Osteocyte (in vitro differentiated cells): ENCODE data around the gene PRDM10. TPM values are rescaled to one million over a fixed set of nuclear protein-coding genes. Genes with fewer than 3 reads are reported as not detected.
A peak's percentile ranks its signal among the peaks of the same experiment; 100 is the strongest.

ENCODE experiments used
- DNase-seq: peaks from one replicate; pipeline ENCODE4 v3.0.0; 2021; ENCODE audit warnings: mixed read lengths; ENCODE audit not compliant: unreplicated experiment; ENCODE audit errors: extremely low spot score
- H3K27ac Mint-ChIP-seq: one replicate; pipeline ENCODE4 v1.8.0; 2021; ENCODE audit warnings: mild to moderate bottlenecking, mixed read lengths; ENCODE audit not compliant: unreplicated experiment
- H3K27me3 Mint-ChIP-seq: one replicate; pipeline ENCODE4 v1.8.0; 2021; ENCODE audit warnings: mixed read lengths; ENCODE audit not compliant: unreplicated experiment
- H3K36me3 Mint-ChIP-seq: one replicate; pipeline ENCODE4 v1.8.0; 2021; ENCODE audit warnings: mixed read lengths; ENCODE audit not compliant: unreplicated experiment
- H3K4me1 Mint-ChIP-seq: one replicate; pipeline ENCODE4 v1.8.0; 2021; ENCODE audit warnings: mixed read lengths; ENCODE audit not compliant: unreplicated experiment
- H3K4me3 Mint-ChIP-seq: one replicate; pipeline ENCODE4 v1.8.0; 2021; ENCODE audit warnings: mild to moderate bottlenecking, moderate library complexity, mixed read lengths; ENCODE audit not compliant: unreplicated experiment
- H3K9me3 Mint-ChIP-seq: one replicate; pipeline ENCODE4 v1.8.0; 2021; ENCODE audit warnings: mixed read lengths; ENCODE audit not compliant: unreplicated experiment
- total RNA-seq: library from RNA; stranded (reverse); gene quantifications from 2 replicates; pipeline ENCODE4 v1.2.1, GENCODE V29; 2021
- TF ChIP-seq, protein P1 (sequence below): fragments of 200-600 bp; sonication (generic); IDR thresholded peaks from 2 replicates; pipeline ENCODE4 v1.5.0; 2021; ENCODE audit warnings: antibody characterized with exemption, mild to moderate bottlenecking, moderate library complexity

PRDM10 gene
- total RNA-seq, 1 donor from 2014 or later, result 15.3 TPM

DNA sequence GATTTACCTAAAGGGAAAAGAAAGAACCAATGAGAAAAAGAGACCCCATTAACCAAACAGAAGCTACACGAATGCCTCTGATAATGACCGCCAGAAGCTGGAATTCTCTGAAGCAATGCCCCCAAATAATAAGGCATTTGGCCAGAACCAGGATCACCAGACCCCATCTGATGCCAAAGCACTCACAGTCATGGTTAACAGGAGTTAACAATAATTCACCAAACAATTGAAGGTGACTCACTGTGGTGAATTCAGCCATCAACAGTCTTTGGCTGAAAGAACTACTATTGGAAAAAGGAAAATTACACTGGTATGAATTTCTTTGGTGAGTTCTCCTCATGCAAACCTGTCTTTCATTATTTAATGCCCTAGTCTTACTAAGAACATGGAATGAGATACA is 85.4 kb downstream of the PRDM10 start:
- H3K27me3 Mint-ChIP-seq, result no peaks in the 10 kb centered on the region
- TF ChIP-seq, protein P1, sequence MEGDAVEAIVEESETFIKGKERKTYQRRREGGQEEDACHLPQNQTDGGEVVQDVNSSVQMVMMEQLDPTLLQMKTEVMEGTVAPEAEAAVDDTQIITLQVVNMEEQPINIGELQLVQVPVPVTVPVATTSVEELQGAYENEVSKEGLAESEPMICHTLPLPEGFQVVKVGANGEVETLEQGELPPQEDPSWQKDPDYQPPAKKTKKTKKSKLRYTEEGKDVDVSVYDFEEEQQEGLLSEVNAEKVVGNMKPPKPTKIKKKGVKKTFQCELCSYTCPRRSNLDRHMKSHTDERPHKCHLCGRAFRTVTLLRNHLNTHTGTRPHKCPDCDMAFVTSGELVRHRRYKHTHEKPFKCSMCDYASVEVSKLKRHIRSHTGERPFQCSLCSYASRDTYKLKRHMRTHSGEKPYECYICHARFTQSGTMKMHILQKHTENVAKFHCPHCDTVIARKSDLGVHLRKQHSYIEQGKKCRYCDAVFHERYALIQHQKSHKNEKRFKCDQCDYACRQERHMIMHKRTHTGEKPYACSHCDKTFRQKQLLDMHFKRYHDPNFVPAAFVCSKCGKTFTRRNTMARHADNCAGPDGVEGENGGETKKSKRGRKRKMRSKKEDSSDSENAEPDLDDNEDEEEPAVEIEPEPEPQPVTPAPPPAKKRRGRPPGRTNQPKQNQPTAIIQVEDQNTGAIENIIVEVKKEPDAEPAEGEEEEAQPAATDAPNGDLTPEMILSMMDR, result no peak
- no peak overlapping the region for H3K4me3 Mint-ChIP-seq
- no peak for DNase-seq
- H3K36me3 Mint-ChIP-seq, result peaks cover 26% of the 10 kb centered on the region
- no peak overlapping the region for H3K27ac Mint-ChIP-seq
- no peaks in the 10 kb centered on the region for H3K4me1 Mint-ChIP-seq
- no peaks in the 10 kb centered on the region for H3K9me3 Mint-ChIP-seq

DNA sequence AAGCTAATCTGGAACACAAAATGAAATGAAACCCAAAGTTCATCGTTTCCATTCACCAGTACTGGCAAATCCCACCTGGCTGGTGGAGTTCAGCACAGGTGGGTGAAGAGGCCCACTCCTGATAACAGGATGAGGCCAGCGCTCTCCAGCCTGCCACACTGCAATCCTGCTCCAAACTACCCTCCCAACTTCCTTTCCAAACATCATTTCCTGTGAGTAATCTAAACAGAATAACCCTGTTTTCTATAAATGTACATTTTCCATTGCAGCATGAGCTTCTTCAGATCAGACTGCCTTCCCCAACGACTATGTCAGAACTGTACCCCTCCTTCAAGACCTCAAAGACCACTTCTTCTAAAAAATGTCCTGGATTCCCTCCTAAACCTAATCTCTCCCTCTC is 91.3 kb downstream of the PRDM10 start:
- no peaks in the 10 kb centered on the region for H3K9me3 Mint-ChIP-seq
- peaks cover 41% of the 10 kb centered on the region for H3K36me3 Mint-ChIP-seq
- H3K27ac Mint-ChIP-seq, result peak overlapping the region; percentile 12

DNA sequence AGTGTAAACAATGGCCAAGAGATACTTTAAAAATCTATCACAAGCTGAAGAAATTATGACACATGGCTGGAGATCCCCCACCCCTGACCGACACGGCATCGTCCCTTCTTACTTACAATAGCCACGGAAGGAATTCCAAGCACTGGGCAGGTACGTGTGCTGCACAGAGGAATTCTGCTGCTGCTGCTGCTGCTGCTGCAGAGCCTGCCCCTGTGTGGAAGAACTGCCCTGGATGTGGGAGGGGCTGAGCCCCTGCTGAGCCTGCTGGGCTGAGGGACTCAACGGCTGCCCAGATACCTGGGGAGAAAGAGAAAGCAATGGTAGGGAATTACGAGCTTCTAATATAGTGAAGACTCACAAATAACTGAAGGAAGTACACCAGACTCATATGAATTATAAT is 92.3 kb downstream of the PRDM10 start:
- Mint-ChIP-seq H3K4me1 (peaks cover 3% of the 10 kb centered on the region), H3K4me3 (no peak overlapping the region), H3K36me3 (peaks cover 41% of the 10 kb centered on the region), H3K27me3 (no peaks in the 10 kb centered on the region), H3K27ac (no peak overlapping the region), H3K9me3 (no peaks in the 10 kb centered on the region)
- no peak for DNase-seq
- TF ChIP-seq, protein P1, result no peak

More for the DNA sequence above, 91.3 kb downstream of the PRDM10 start:
- TF ChIP-seq, protein P1, result no peak
- Mint-ChIP-seq H3K4me3 (no peak overlapping the region), H3K4me1 (peaks cover 3% of the 10 kb centered on the region), H3K27me3 (no peaks in the 10 kb centered on the region)
- no peak for DNase-seq

DNA sequence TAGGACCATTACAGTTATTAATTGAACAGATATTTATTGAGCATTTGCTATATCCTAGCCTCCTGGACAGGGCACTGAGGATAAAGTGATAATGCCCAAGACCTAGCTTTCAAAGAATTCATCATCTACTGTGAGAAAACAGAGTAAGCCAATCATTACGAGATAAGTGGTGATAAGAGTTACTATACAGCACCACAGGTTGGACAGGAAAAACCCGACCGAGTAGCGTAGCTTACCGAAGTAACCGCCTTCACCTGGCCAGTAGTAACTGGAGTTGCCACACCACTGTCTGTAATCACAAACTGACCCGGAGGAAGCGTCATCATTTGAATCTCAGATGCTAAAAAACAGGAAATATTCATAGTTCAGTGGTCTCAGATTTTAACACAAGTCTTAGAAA is 97.2 kb downstream of the PRDM10 start:
- H3K36me3 Mint-ChIP-seq, result peaks cover 45% of the 10 kb centered on the region
- H3K27me3 Mint-ChIP-seq, result no peaks in the 10 kb centered on the region
- H3K9me3 Mint-ChIP-seq, result no peaks in the 10 kb centered on the region
- no peak overlapping the region for H3K27ac Mint-ChIP-seq
- DNase-seq, result no peak
- H3K4me3 Mint-ChIP-seq, result no peak overlapping the region
- H3K4me1 Mint-ChIP-seq, result no peaks in the 10 kb centered on the region
- TF ChIP-seq, protein P1, result no peak

DNA sequence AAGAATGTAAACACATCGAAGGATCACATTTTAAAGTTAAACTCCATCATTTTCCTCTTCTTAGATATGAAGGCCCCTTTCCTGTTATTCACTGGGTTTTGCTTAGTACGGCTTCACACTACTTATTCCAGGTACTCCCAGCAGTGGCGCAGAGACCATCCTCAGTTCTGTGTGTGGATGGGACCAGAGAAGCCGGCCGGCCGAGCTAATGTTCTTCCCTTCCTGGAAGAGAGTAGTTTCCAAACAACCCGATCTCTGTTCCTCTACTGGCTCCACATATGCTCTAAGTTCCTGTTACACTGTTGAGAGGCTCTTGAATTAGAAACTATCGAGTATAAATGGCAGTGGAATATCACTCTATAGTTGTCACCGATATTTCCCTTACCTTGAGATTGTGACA is 106.6 kb downstream of the PRDM10 start:
- DNase-seq, result no peak

More for the DNA sequence above, 106.6 kb downstream of the PRDM10 start:
- no peaks in the 10 kb centered on the region for H3K9me3 Mint-ChIP-seq
- TF ChIP-seq, protein P1, result no peak
- peak overlapping the region; percentile 67 for H3K27ac Mint-ChIP-seq
- H3K36me3 Mint-ChIP-seq, result peaks cover 25% of the 10 kb centered on the region
- H3K27me3 Mint-ChIP-seq, result no peaks in the 10 kb centered on the region
- peak overlapping the region; percentile 89 for H3K4me3 Mint-ChIP-seq
- H3K4me1 Mint-ChIP-seq, result peaks cover 19% of the 10 kb centered on the region
